Measurements from ENCODE around the gene ABCA9.
"Not testable (repeated sequence)": the region's sequence is repeated elsewhere in the genome, so short reads cannot be mapped to it uniquely, and the experiment has no call there.

The ABCA9 gene, protein sequence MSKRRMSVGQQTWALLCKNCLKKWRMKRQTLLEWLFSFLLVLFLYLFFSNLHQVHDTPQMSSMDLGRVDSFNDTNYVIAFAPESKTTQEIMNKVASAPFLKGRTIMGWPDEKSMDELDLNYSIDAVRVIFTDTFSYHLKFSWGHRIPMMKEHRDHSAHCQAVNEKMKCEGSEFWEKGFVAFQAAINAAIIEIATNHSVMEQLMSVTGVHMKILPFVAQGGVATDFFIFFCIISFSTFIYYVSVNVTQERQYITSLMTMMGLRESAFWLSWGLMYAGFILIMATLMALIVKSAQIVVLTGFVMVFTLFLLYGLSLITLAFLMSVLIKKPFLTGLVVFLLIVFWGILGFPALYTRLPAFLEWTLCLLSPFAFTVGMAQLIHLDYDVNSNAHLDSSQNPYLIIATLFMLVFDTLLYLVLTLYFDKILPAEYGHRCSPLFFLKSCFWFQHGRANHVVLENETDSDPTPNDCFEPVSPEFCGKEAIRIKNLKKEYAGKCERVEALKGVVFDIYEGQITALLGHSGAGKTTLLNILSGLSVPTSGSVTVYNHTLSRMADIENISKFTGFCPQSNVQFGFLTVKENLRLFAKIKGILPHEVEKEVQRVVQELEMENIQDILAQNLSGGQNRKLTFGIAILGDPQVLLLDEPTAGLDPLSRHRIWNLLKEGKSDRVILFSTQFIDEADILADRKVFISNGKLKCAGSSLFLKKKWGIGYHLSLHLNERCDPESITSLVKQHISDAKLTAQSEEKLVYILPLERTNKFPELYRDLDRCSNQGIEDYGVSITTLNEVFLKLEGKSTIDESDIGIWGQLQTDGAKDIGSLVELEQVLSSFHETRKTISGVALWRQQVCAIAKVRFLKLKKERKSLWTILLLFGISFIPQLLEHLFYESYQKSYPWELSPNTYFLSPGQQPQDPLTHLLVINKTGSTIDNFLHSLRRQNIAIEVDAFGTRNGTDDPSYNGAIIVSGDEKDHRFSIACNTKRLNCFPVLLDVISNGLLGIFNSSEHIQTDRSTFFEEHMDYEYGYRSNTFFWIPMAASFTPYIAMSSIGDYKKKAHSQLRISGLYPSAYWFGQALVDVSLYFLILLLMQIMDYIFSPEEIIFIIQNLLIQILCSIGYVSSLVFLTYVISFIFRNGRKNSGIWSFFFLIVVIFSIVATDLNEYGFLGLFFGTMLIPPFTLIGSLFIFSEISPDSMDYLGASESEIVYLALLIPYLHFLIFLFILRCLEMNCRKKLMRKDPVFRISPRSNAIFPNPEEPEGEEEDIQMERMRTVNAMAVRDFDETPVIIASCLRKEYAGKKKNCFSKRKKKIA (N-terminal part only)

DNA sequence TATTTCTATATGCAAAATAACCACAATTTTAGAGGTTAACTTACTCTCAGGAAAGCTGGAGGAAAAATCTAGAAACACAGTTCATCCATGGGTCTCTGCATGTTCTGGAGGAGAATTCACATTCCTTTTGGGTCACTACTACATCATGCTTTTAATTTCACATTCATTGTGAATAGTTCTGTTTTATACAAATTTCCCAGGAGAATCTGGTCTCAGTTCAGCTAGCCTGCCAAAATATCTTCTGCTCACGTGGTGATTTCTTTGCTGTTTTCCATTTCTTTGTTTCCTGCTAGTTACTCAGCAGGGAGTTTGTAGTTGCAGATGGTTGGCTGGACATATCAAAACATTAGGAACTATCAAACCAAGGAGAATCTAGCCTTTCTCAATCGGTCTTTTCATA, at the start of gene ABCA9:
Gene ABCA9, minus strand, starts transcription at position 106 of the 400 bp plus-strand sequence. CDS start 9,801 bp downstream, outside the sequence.
- no peak for DNase-seq

DNA sequence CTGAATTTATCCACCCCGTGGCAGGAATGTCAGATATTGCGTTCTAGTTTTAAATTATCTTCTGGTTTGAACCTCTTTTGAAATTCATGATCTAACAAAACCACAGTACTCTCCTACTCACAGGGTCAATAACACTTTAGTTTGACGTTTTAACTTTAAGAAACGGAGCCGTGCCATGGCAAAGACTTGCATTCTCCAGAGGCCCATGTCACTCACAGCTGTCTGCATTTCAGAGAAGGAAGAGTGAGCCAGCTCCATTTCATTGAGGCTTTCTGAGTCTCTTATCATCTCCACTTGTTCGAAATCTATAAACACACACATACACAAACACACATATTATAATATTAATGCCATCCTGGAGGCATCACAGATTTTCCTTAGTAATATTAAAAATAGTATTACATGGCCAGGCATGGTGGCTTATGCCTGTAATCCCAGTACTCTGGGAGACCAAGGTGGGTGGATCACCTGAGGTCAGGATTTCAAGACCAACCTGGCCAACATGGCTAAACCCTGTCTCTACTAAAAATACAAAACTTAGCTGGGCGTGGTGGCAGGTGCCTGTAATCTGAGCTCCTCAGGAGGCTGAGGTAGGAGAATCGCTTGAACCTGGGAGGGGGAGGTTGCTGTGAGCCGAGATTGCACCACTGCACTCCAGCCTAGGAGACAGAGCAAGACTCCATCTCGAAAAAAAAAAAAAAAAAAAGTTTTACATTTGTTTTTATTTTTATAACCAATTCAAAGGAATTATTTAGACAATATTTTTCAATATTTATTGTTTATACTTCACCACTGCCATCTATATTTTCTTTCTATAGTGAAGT, 45.4 kb upstream of the ABCA9 start:
- no peak for DNase-seq

DNA sequence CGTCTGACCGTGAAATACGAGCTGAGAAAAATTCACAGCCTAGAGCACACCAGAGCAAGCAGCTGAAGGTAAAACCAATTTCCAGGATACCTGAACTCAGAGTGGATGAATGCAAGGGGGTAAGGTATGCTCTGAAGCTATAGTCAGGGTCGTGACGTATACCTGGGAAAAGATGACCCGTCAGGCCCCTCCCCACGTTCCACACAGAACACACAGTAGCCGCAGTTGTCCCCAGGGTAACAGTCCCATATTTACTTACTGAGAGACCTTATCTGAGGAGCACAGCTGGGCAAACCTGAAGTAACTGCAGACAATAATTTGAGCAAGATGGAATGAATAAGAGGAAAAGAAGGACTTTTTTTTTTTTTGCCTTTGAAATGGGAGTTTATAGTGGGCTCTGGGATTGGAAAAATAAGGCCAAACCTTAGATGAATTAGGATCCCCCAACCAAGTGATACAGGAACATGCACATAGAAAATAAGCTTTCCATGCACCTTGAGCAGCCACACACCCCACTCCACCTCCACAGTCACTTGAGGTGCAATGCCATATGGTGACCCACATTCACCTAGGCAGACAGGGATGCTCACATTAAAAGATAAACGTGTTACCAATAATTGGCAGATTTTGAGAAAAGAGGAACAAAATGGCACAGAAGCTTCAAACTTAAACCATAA, 43.0 kb upstream of the ABCA9 start:
- no peak for DNase-seq

DNA sequence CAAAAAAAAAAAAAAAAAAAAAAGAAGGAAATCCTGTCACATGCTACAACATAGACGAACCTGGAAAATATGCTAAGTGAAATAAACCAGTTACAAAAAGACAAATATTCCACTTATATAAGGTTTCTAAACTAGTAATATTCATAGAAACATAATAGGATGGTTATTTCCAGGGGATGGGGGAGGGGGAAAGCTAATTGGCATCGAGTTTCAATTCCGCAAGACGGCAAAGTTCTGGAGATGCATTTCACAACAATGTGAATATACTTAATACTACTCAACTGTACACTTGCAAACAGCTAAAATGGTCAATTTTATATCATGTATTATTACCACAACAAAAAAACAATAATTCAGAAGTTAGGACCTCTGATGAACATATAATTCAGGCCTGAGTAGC, 37.9 kb upstream of the ABCA9 start:
- no peak for DNase-seq

DNA sequence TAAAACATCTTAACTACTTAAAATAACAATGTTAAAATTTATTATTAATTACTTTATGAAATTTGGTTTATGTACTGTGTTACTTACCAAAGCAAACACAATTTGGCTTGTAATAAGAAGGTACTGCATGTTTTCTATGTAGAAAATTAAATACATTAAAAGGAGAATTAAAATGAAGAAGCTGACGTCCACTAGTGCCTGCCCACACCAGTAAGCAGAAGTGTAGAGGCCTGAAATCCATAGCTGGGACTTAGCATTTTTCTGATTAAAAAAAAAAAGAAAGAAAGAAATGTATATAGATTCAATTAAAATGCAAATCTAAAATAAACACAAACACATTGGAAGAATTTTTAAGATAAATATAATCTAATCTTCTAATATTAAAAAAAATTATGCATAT, 35.8 kb upstream of the ABCA9 start:
- no peak for DNase-seq

DNA sequence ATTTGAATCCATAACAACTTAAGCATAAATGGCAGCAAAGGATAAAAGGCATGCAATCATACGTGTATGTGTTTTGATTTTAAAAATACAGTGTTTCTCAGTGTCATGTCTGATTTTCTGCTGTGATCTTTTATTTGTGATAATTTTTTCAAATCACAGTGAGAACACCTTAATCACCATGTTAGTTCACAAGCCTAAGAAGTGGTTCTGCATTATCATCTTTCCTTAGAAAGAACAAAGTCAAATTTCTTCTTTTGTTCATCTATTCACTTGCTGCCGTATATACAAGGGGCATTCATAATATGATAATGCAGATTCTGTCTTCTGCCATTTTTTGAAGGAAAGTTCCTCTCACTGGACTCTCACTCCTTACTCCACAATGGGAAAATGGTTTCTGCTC, 33.3 kb upstream of the ABCA9 start:
- DNase-seq: no peak

DNA sequence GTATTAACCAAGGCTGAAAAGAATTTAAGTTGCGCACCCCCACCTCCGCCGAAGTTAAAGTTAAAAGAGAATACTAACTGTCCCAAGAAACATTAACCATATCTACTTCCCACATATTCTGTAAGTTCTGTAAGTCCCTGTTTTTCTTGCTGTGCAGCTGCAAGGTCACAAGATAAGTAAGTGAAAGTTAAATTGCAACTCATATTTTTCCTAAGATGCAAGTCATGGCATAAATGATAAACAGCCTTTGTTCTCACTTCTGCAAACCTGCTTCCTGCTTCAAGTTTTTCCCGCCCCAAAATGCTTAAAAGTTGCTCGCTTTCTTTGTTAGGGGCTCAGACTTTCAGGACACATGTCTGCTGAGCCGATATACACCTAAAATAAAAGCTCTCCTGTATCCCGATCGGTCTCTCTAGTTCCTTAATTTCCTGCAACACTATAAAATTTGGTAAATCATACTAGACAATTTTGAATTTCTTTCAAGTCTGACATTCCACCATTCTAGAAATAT, 32.6 kb upstream of the ABCA9 start:
- no peak for DNase-seq

DNA sequence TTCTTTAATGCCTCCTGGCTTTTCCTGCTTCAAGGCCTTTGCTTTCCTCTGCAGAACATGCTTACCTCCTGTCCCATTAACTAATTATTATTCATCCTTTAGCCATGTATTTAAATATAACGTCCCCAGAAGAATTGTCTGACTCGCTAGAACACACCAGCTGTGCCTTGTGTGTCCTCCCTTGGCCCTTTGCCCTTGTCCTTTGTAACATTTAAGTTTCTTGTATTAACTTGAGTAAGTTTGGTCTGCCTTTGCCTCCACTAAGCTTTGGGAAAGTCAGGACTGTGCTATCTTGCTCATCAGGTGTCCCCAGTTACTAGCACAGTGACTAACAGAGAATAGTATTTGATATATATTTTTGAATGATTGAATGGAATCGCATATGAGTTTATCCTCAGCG, 29.6 kb upstream of the ABCA9 start:
- DNase-seq: no peak

DNA sequence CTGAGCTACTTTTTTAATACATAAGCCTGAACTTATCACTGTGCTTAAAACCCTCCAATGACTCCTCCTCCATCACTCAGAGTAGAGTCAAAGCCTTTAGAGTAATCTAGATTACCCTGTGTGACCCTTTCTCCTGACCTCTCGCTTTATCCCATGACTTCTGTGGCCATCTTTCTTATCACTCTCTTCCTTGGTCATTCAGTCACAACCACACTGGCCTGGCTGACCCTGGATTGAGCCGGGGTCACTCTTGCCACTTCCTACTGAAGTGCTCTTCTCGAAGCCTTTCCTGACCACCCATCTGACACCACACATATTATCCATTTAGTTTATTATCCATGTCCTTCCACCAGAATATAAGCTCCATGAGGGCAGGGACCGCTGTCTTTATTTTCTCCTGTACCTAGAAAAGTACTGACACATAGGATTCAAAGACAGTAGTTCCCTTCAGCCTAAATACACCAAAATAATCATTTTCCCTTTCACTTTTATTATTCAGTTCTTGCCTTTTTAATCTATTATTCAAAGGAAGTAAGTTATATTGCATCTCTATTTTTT, 28.0 kb upstream of the ABCA9 start:
- DNase-seq: no peak

DNA sequence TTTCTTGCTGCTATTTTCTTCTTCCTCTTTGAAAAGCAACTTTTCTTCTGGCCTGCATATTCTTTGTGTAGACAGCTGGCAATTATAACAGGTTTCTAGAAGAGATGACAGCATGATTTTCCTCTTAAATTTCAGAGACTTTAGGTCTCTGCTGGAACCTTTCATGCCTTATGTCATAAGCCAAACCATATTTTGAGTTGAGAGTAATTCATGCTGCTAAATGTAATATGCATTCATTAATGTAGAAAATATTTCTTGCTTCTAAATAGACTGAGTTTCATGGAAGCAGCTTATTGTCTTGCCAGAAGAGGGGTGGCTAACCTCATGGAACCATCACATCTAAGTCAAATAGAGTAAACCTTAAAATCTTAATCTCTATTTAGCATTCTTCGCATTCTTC, 25.9 kb upstream of the ABCA9 start:
- DNase-seq: no peak

DNA sequence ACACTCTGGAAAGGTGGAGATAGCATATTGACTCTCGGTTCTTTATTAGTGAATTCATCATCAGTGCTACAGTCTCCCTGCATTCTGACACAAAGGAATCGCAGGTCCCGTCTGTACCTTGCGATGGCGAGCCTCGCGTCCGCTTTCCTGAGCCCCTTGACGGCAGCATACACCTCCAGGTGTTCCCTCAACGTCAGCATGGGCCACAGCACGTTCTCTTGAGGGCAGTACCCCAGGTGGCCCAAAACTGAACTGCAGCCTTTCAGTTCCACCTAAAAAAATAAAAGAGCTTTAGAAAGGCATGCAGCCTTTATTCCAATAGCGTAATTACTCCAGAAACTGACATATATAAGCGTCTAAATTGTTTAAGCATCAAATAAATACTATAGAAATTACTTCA, 24.2 kb upstream of the ABCA9 start:
- DNase-seq: no peak

DNA sequence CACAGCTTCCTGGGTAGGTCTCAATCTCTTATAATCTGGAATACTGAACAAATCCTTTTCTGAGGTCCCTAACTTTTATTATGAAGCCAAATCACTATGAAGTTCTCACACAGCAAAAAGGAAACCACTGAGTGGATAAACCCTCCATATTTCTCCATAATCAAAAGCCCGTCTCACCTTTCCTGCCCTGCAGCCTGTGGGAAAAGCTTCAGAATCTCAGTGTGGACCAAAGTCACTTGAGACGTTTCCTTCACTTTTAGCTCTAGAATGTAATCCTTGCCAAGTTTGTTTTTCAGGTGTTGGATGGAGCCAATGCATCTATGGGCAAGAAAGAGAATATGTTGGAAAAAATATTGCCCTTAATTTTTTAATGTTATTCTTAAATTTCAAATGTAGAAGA, 22.0 kb upstream of the ABCA9 start:
- no peak for DNase-seq

DNA sequence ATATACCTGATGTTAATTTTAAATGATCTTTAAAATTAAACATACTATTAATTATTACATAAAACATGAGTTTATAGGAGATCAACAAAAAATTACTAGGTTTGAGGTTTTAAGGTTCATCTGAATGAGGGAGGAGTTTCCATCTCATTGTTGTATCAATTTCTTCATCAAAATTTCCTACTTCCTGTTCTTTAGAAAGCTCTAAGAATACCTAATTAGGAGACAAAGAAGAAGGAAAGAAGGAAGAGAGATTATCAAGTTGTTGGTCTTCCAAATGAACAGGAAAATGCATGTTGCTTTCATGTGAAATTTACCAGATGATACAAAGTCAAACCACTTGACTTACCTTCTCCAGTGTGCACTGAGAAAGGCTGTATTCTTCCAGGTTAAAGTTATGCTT, 18.1 kb upstream of the ABCA9 start:
- no peak for DNase-seq

DNA sequence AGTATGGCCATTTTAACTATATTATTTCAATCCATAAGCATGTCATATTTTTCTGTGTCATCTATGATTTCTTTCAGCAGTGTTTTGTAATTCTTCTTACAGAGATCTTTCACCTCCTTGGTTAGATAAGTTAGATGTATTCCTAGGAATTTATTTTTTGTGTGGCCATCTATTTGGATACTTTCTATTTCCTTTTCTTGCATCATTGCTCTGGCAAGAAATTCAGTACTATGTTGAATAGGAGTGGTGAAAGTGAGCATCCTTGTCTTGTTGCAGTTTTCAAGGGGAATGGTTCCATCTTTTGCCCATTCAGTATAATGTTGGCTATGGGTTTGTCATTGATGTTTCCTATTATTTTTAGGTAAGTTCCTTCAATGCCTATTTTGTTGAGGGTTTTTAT, 15.1 kb upstream of the ABCA9 start:
- DNase-seq: no peak

DNA sequence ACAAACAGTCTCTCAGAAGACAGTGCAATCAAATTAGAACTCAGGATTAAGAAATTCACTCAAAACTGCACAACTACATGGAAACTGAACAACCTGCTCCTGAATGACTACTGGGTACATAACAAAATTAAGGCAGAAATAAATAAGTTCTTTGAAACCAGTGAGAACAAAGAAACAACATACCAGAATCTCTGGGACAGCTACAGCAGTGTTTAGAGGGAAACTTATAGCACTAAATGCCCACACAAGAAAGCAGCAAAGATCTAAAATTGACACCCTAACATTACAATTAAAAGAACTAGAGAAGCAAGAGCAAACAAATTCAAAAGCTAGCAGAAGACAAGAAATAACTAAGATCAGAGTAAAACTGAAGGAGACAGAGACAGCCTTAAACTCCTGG, 12.7 kb upstream of the ABCA9 start:
- DNase-seq: not testable (repeated sequence)

DNA sequence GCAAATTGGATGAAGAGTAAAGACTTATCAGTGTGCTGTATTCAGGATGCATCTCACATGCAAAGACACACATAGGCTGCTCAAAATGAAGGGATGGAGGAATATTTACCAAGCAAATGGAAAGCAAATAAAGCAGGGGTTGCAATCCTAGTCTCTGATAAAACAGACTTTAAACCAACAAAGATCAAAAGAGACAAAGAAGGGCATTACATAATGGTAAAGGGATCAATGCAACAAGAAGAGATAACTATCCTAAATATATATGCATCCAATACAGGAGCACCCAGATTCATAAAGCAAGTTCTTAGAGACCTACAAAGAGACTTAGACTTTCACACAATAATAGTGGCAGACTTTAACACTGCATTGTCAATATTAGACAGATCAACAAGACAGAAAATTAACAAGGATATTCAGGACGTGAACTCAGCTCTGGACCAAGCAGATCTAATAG, 12.1 kb upstream of the ABCA9 start:
- DNase-seq: not testable (repeated sequence)

DNA sequence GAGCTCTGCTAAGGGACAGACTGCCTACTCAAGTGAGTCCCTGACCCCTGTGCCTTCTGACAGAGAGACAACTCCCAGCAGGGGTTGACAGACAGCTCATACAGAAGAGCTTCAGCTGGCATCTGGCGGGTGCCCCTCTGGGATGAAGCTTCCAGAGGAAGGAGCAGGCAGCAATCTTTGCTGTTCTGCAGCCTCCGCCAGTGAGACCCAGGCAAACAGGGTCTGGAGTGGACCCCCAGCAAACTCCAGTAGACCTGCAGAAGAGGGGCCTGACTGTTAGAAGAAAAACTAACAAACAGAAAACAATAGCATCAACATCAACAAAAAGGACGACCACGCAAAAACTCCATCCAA, 10.5 kb upstream of the ABCA9 start:
- not testable (repeated sequence) for DNase-seq

DNA sequence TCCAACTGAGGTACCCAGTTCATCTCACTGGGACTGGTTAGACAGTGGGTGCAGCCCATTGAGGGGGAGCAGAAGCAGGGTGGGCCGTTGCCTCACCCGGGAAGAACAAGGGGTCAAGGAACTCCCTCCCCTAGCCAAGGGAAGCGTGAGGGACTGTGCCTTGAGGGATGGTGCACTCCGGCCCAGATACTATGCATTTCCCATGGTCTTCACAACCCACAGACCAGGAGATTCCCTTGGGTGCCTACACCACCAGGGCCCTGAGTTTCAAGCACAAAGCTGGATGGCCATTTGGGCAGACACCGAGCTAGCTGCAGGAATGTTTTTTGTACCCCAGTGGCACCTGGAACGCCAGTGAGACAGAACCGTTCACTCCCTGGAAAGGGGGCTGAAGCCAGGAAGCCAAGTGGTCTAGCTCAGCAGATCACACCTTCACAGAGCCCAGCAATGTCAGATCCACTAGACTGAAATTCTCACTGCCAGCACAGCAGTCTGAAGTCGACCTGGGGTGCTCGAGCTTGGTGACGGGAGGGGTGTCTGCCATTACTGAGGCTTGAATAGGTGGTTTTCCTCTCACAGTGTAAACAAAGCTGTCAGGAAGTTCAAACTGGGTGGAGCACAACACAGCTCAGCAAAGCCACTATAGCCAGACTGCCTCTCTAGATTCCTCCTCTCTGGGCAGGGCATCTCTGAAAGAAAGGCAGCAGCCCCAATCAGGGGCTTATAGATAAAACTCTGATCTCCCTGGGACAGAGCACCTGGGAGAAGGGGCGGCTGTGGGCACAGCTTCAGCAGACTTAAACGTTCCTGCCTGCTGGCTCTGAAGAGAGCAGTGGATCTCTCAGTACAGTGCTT, 9.9 kb upstream of the ABCA9 start:
- DNase-seq: not testable (repeated sequence)

DNA sequence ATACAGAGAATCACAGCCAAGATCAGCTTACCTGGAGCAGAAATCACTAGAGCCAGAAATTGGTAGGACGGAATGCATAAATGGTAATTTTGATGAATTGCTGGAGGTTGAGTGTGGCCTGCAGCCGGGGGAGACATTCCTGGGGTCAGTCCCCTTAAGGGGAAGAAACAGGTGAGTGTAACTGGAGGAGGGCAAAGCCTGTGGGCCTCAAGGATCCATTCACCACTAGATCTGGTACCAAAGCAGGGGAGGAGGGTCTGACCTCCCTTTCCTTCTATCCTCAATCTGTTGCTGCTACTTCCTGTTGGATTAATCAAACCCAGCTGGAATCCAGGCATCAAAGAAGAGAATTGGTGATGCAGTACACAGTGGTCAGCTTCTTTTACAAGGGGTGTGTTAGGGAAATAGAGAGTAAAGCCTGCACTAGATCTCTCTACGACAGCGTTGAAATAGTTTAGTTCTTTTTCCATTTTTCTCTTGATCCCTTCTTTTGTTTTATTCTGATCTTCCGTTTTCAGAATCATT, 8.6 kb upstream of the ABCA9 start:
- DNase-seq: no peak

Measured in NCI-H187 (cell line).